ENCODE measurements around the gene PNMA8C.

DNA sequence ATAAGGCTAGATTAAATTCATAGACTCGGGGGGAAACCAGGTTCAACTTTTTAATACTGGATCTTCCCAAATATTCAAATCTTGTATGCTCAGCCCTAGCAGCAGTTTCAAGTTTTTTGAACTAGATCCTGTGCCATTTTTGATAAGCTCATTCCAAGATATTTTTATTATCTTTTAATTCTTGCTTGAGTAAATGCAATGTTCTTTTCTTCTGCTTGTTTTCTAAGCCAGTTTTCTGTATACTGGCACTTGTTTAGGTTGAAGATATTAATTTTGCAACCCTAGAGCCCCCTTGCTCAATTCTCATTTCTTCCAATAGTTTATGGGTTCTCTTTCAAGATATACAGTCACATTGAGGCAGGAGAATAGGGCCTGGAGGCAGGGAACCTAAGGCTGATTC is 13.1 kb upstream of the PNMA8C start:
- TF ChIP-seq POLR2AphosphoS5 (IDR thresholded peaks at IDR 0.05): no peak
- TF ChIP-seq POLR2A (IDR thresholded peaks at IDR 0.05): no peak

All from breast epithelium (tissue), 3 donors.